Neural progenitor cell (in vitro differentiated cells): Measurements from ENCODE around the gene KCNS1. TPM values are rescaled to one million over a fixed set of nuclear protein-coding genes. Genes with fewer than 3 reads are reported as not detected.

Experiments used
- DNase-seq: peaks from one replicate; pipeline ENCODE4 v3.0.0-alpha.2; 2016; ENCODE audit warnings: low spot score
- H2AFZ ChIP-seq: fragments of 200-600 bp; sonication (generic); replicated peaks from 2 replicates; pipeline ENCODE4 v1.6.1; 2016; ENCODE audit warnings: antibody characterized with exemption
- H3F3A ChIP-seq: fragments of 200-600 bp; sonication (generic); 2 replicates; pipeline ENCODE4 v1.6.1; 2016; ENCODE audit warnings: antibody characterized with exemption, low read depth
- H3K27ac ChIP-seq: fragments of 200-600 bp; sonication (generic); 2 replicates; pipeline ENCODE4 v1.5.1; 2016; ENCODE audit warnings: mild to moderate bottlenecking
- H3K27me3 ChIP-seq: fragments of 200-600 bp; sonication (generic); 2 replicates; pipeline ENCODE4 v1.6.1; 2016; ENCODE audit warnings: mild to moderate bottlenecking, moderate library complexity
- H3K36me3 ChIP-seq: fragments of 200-600 bp; sonication (generic); 2 replicates; pipeline ENCODE4 v1.5.1; 2016
- H3K4me1 ChIP-seq: fragments of 200-600 bp; sonication (generic); 2 replicates; pipeline ENCODE4 v1.6.1; 2016; ENCODE audit warnings: mixed run types
- H3K4me2 ChIP-seq: fragments of 200-600 bp; sonication (generic); 2 replicates; pipeline ENCODE4 v1.6.1; 2016
- H3K4me3 ChIP-seq: fragments of 200-600 bp; sonication (generic); 2 replicates; pipeline ENCODE4 v1.5.1; 2016
- H3K79me2 ChIP-seq: fragments of 200-600 bp; sonication (generic); 2 replicates; pipeline ENCODE4 v1.6.1; 2016; ENCODE audit warnings: low read depth
- H3K9ac ChIP-seq: fragments of 200-600 bp; sonication (generic); 2 replicates; pipeline ENCODE4 v1.6.1; 2016
- H3K9me3 ChIP-seq: fragments of 200-600 bp; sonication (generic); 2 replicates; pipeline ENCODE4 v1.5.1; 2016; ENCODE audit warnings: low read depth
- H4K20me1 ChIP-seq: fragments of 200-600 bp; sonication (generic); 2 replicates; pipeline ENCODE4 v1.6.1; 2016; ENCODE audit warnings: low read depth
- H3K27ac Mint-ChIP-seq: 3 replicates; pipeline ENCODE4 v1.8.0; 2021; ENCODE audit warnings: mixed read lengths
- H3K27me3 Mint-ChIP-seq: 2 replicates; pipeline ENCODE4 v1.8.0; 2022; ENCODE audit warnings: low read depth, mild to moderate bottlenecking, inconsistent platforms, moderate library complexity, mixed read lengths; ENCODE audit not compliant: insufficient read depth
- H3K36me3 Mint-ChIP-seq: 3 replicates; pipeline ENCODE4 v1.8.0; 2021; ENCODE audit warnings: mixed read lengths
- H3K4me1 Mint-ChIP-seq: 3 replicates; pipeline ENCODE4 v1.8.0; 2021; ENCODE audit warnings: mixed read lengths
- H3K4me3 Mint-ChIP-seq: 3 replicates; pipeline ENCODE4 v1.8.0; 2021; ENCODE audit warnings: mild to moderate bottlenecking, moderate library complexity, mixed read lengths
- H3K9me3 Mint-ChIP-seq: 3 replicates; pipeline ENCODE4 v1.8.0; 2020; ENCODE audit warnings: mixed read lengths
- CTCF ChIP-seq: fragments of 200-600 bp; sonication (generic); IDR thresholded peaks from 2 replicates; pipeline ENCODE4 v1.5.1; 2017; ENCODE audit warnings: antibody characterized with exemption, mild to moderate bottlenecking
- EZH2 ChIP-seq: fragments of 200-600 bp; sonication (generic); IDR thresholded peaks from 2 replicates; pipeline ENCODE4 v1.6.1; 2017; ENCODE audit warnings: antibody characterized with exemption, mild to moderate bottlenecking, moderate library complexity
- EZH2phosphoT487 ChIP-seq: fragments of 200-600 bp; sonication (generic); IDR thresholded peaks from 2 replicates; pipeline ENCODE4 v1.6.1; 2017; ENCODE audit warnings: antibody characterized with exemption
- total RNA-seq: library from RNA; depleted of rRNA; stranded (reverse); fragments of >200 nt; gene quantifications from 2 replicates; pipeline ENCODE4 v1.2.3, GENCODE V29; 2015; ENCODE audit warnings: low replicate concordance

Gene KCNS1
- total RNA-seq, 1 donor from 2014 or later: not detected

GRCh38 chr20:45114465-45115385 is 13.8 kb upstream of the KCNS1 start, which contains the start of gene WFDC5:
WFDC5 (minus strand) TSS chr20:45115174; CDS start chr20:45115083, 91 bp downstream.
- Mint-ChIP-seq H3K4me3 (no peak within 1 kb of the TSS), H3K36me3 (no peaks in the 10 kb centered on the region), H3K4me1 (peaks cover 8% of the 10 kb centered on the region), H3K9me3 (no peaks in the 10 kb centered on the region), H3K27ac (peak within 1 kb of the TSS; percentile 37), H3K27me3 (peaks cover 2% of the 10 kb centered on the region)
- DNase-seq: no peak
- no peaks in the 10 kb centered on the region for H3K79me2 ChIP-seq
- no peak within 1 kb of the TSS for H3K9ac ChIP-seq
- no peaks in the 10 kb centered on the region for H3F3A ChIP-seq
- H3K4me3 ChIP-seq: no peak within 1 kb of the TSS
- H2AFZ ChIP-seq: peak within 1 kb of the TSS; percentile 42
- H3K27me3 ChIP-seq: no peaks in the 10 kb centered on the region
- no peak within 1 kb of the TSS for H3K4me2 ChIP-seq
- H3K36me3 ChIP-seq: no peaks in the 10 kb centered on the region
- no peaks in the 10 kb centered on the region for H4K20me1 ChIP-seq
- no peaks in the 10 kb centered on the region for H3K4me1 ChIP-seq
- TF ChIP-seq EZH2phosphoT487 (no peak), CTCF (no peak), EZH2 (no peak)
- H3K9me3 ChIP-seq: no peaks in the 10 kb centered on the region
- no peak within 1 kb of the TSS for H3K27ac ChIP-seq

GRCh38 chr20:45113865-45114264 is 12.9 kb upstream of the KCNS1 start:
- H3K9me3 Mint-ChIP-seq: no peaks in the 10 kb centered on the region
- Histone ChIP-seq H3K4me2 (no peak overlapping the region), H2AFZ (no peak overlapping the region)

GRCh38 chr20:45112754-45113153 is 11.8 kb upstream of the KCNS1 start:
- H3K4me3 Mint-ChIP-seq: no peak overlapping the region
- Histone ChIP-seq H3K36me3 (no peaks in the 10 kb centered on the region), H3F3A (no peaks in the 10 kb centered on the region), H3K4me1 (no peaks in the 10 kb centered on the region), H3K9ac (no peak overlapping the region), H3K27ac (no peak overlapping the region), H3K4me2 (no peak overlapping the region), H3K9me3 (no peaks in the 10 kb centered on the region), H2AFZ (no peak overlapping the region), H3K79me2 (no peaks in the 10 kb centered on the region), H3K27me3 (no peaks in the 10 kb centered on the region), H3K4me3 (no peak overlapping the region), H4K20me1 (no peaks in the 10 kb centered on the region)
- no peak overlapping the region for H3K27ac Mint-ChIP-seq
- peaks cover 8% of the 10 kb centered on the region for H3K4me1 Mint-ChIP-seq
- peaks cover 2% of the 10 kb centered on the region for H3K27me3 Mint-ChIP-seq
- TF ChIP-seq CTCF: no peak
- DNase-seq: no peak
- H3K9me3 Mint-ChIP-seq: no peaks in the 10 kb centered on the region
- no peaks in the 10 kb centered on the region for H3K36me3 Mint-ChIP-seq

More at GRCh38 chr20:45113865-45114264, 12.9 kb upstream of the KCNS1 start:
- Mint-ChIP-seq H3K27ac (no peak overlapping the region), H3K4me3 (no peak overlapping the region), H3K27me3 (peaks cover 2% of the 10 kb centered on the region), H3K4me1 (peaks cover 8% of the 10 kb centered on the region), H3K36me3 (no peaks in the 10 kb centered on the region)
- TF ChIP-seq EZH2 (no peak), CTCF (no peak), EZH2phosphoT487 (no peak)
- Histone ChIP-seq H4K20me1 (no peaks in the 10 kb centered on the region), H3K4me3 (no peak overlapping the region), H3K9me3 (no peaks in the 10 kb centered on the region), H3F3A (no peaks in the 10 kb centered on the region), H3K27me3 (no peaks in the 10 kb centered on the region), H3K79me2 (no peaks in the 10 kb centered on the region), H3K27ac (no peak overlapping the region), H3K36me3 (no peaks in the 10 kb centered on the region), H3K4me1 (no peaks in the 10 kb centered on the region), H3K9ac (no peak overlapping the region)
- no peak for DNase-seq
